Measurements from ENCODE around the gene MPP1. TPM values are rescaled to one million over a fixed set of nuclear protein-coding genes. Genes with fewer than 3 reads are reported as not detected.

Gene MPP1
- polyA plus RNA-seq, 1 of the 3 experiments (the other 2 are of a cell fraction), result 13.3 TPM

DNA sequence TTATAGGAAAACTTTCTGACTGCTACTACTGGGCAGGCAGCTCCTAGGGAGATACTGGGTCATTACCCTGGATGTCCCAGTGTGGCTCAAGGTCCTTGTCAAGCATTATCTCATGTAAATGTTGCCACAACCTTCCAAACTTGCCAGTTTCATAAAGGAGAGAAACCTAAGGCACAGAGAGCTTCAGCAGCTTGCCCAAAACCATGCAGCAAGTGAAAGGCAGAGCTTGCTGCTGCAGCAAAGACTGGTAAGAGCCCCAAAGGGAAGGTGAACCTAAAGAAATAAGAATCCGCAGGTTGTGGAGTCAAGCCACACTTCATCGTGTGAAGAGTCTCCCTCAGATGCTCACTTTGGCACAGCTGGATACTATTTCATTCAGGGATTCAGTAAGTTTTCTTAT is 2.3 kb downstream of the MPP1 start:
- no peak overlapping the region for H3K9ac ChIP-seq
- ChIA-PET CTCF (no interaction called here), POLR2A (no interaction called here)
- H3K4me2 ChIP-seq, result no peak overlapping the region
- H3K9me3 ChIP-seq, result no peaks in the 10 kb centered on the region
- H2AFZ ChIP-seq (ENCODE audit: low read depth), result no peak overlapping the region
- no peaks in the 10 kb centered on the region for H3K9me2 ChIP-seq
- H4K20me1 ChIP-seq (ENCODE audit: insufficient read depth), result no peaks in the 10 kb centered on the region
- H3K79me2 ChIP-seq (ENCODE audit: insufficient read depth), result no peaks in the 10 kb centered on the region
- H3K4me3 ChIP-seq (ENCODE audit: low read depth in 2 of 2, low read length in 1 of 2), result no peak overlapping the region
- H3F3A ChIP-seq (replicated peaks; ENCODE audit: insufficient read depth), result no peaks in the 10 kb centered on the region
- no peak for TF ChIP-seq RAD21 (IDR thresholded peaks at IDR 0.05; ENCODE audit: low read length)
- no peak for TF ChIP-seq FOXJ3 (CRISPR knock-in tag; IDR thresholded peaks at IDR 0.05)
- no peak for TF ChIP-seq TAF1 (IDR thresholded peaks at IDR 0.05; ENCODE audit: borderline replicate concordance, low read depth, low read length)
- TF ChIP-seq, protein P1, sequence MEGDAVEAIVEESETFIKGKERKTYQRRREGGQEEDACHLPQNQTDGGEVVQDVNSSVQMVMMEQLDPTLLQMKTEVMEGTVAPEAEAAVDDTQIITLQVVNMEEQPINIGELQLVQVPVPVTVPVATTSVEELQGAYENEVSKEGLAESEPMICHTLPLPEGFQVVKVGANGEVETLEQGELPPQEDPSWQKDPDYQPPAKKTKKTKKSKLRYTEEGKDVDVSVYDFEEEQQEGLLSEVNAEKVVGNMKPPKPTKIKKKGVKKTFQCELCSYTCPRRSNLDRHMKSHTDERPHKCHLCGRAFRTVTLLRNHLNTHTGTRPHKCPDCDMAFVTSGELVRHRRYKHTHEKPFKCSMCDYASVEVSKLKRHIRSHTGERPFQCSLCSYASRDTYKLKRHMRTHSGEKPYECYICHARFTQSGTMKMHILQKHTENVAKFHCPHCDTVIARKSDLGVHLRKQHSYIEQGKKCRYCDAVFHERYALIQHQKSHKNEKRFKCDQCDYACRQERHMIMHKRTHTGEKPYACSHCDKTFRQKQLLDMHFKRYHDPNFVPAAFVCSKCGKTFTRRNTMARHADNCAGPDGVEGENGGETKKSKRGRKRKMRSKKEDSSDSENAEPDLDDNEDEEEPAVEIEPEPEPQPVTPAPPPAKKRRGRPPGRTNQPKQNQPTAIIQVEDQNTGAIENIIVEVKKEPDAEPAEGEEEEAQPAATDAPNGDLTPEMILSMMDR (IDR thresholded peaks at IDR 0.05), result no peak
- no peak for TF ChIP-seq FOXM1 (IDR thresholded peaks at IDR 0.05; ENCODE audit: low read depth)
- no peak for TF ChIP-seq ZBTB33 (IDR thresholded peaks at IDR 0.05; ENCODE audit: borderline replicate concordance, low read depth)
- no peak for TF ChIP-seq TEAD4 (IDR thresholded peaks at IDR 0.05; ENCODE audit: borderline replicate concordance, insufficient read depth)
- TF ChIP-seq REST (IDR thresholded peaks at IDR 0.05; ENCODE audit: low read depth, low read length), result no peak
- TF ChIP-seq, protein P2, sequence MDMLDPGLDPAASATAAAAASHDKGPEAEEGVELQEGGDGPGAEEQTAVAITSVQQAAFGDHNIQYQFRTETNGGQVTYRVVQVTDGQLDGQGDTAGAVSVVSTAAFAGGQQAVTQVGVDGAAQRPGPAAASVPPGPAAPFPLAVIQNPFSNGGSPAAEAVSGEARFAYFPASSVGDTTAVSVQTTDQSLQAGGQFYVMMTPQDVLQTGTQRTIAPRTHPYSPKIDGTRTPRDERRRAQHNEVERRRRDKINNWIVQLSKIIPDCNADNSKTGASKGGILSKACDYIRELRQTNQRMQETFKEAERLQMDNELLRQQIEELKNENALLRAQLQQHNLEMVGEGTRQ (IDR thresholded peaks at IDR 0.05; ENCODE audit: borderline replicate concordance, low read depth, low read length), result no peak
- TF ChIP-seq NFIC (IDR thresholded peaks at IDR 0.05; ENCODE audit: borderline replicate concordance), result no peak
- TF ChIP-seq PBX3 (IDR thresholded peaks at IDR 0.05), result no peak
- TF ChIP-seq JUND (IDR thresholded peaks at IDR 0.05), result no peak
- no peak for TF ChIP-seq ELF1 (IDR thresholded peaks at IDR 0.05)
- no peak for TF ChIP-seq USF1 (IDR thresholded peaks at IDR 0.05; ENCODE audit: borderline replicate concordance, low read depth)
- no peak for DNase-seq
- H3K27ac ChIP-seq (ENCODE audit: low read depth in 2 of 2, low read length in 1 of 2), result no peak overlapping the region
- peaks cover 7% of the 10 kb centered on the region in 2 experiments; a peak in 1 of 4 replicates for H3K4me1 ChIP-seq (ENCODE audit: control insufficient read depth in 1 of 2, insufficient read depth in 2 of 2, low read depth in 1 of 2, low read length in 1 of 2)
- no peaks in the 10 kb centered on the region for H3K36me3 ChIP-seq (replicated peaks in 1 of 2; ENCODE audit: control insufficient read depth in 1 of 2, insufficient read depth in 2 of 2, low read length in 1 of 2)
- no peaks in the 10 kb centered on the region for H3K27me3 ChIP-seq (ENCODE audit: insufficient read depth)
- WGBS (ENCODE audit: low lambda C conversion rate), result 63% methylated on average over 2 of the region's 2 CpGs

Data from SK-N-SH (cell line).